HL-60 (cell line): Measurements from ENCODE around the gene DCDC2C.

Experiments
- GABPA ChIP-seq: IDR thresholded peaks from 2 replicates; pipeline ENCODE4 v1.6.1; 2012; ENCODE audit warnings: low read depth
- POLR2AphosphoS5 ChIP-seq: IDR thresholded peaks from 2 replicates; pipeline ENCODE4 v1.6.1; 2012; ENCODE audit warnings: low read depth
- REST ChIP-seq: IDR thresholded peaks from 2 replicates; pipeline ENCODE4 v1.6.1; 2012; ENCODE audit warnings: low read depth; ENCODE audit not compliant: insufficient replicate concordance
- SPI1 ChIP-seq: IDR thresholded peaks from 2 replicates; pipeline ENCODE4 v1.6.1; 2012; ENCODE audit warnings: low read depth, mild to moderate bottlenecking, borderline replicate concordance
- TF ChIP-seq, protein P1 (sequence below): IDR thresholded peaks from one replicate; pipeline ENCODE4 v1.5.1; 2011; ENCODE audit warnings: low read length, control low read depth, inconsistent platforms; ENCODE audit not compliant: insufficient read depth

DNA sequence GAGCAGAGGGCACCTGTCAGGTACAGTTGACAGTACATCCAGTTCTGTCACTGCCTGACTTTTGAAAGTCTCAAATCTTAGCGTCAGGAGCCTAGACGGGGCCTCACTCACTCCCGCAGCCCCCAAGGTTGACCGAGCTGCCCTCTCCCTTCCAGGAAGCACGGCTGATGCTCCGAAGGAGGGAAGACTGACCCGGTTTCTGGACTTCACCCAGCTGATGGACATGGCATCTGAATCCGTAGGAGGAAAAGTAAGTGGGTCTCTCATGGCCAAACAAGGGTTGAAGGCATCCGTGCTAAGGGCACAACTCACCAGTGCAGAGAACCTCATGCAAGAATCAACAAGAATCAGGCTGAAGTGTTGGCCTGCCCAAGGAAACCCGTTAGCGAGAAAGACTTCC, 32.4 kb upstream of the DCDC2C start:
- TF ChIP-seq, protein P1, sequence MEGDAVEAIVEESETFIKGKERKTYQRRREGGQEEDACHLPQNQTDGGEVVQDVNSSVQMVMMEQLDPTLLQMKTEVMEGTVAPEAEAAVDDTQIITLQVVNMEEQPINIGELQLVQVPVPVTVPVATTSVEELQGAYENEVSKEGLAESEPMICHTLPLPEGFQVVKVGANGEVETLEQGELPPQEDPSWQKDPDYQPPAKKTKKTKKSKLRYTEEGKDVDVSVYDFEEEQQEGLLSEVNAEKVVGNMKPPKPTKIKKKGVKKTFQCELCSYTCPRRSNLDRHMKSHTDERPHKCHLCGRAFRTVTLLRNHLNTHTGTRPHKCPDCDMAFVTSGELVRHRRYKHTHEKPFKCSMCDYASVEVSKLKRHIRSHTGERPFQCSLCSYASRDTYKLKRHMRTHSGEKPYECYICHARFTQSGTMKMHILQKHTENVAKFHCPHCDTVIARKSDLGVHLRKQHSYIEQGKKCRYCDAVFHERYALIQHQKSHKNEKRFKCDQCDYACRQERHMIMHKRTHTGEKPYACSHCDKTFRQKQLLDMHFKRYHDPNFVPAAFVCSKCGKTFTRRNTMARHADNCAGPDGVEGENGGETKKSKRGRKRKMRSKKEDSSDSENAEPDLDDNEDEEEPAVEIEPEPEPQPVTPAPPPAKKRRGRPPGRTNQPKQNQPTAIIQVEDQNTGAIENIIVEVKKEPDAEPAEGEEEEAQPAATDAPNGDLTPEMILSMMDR = no peak
- no peak for TF ChIP-seq REST
- TF ChIP-seq POLR2AphosphoS5 = no peak
- no peak for TF ChIP-seq SPI1
- no peak for TF ChIP-seq GABPA
